GM21381 (cell line): ENCODE data around the gene DHX9.

Source experiments
- ATAC-seq: cut with Tn5 transposase; IDR thresholded peaks from one replicate; pipeline ENCODE4 v1.9.1; 2021; ENCODE audit warnings: mild to moderate bottlenecking, moderate library complexity; ENCODE audit not compliant: unreplicated experiment

The DHX9 gene

DNA sequence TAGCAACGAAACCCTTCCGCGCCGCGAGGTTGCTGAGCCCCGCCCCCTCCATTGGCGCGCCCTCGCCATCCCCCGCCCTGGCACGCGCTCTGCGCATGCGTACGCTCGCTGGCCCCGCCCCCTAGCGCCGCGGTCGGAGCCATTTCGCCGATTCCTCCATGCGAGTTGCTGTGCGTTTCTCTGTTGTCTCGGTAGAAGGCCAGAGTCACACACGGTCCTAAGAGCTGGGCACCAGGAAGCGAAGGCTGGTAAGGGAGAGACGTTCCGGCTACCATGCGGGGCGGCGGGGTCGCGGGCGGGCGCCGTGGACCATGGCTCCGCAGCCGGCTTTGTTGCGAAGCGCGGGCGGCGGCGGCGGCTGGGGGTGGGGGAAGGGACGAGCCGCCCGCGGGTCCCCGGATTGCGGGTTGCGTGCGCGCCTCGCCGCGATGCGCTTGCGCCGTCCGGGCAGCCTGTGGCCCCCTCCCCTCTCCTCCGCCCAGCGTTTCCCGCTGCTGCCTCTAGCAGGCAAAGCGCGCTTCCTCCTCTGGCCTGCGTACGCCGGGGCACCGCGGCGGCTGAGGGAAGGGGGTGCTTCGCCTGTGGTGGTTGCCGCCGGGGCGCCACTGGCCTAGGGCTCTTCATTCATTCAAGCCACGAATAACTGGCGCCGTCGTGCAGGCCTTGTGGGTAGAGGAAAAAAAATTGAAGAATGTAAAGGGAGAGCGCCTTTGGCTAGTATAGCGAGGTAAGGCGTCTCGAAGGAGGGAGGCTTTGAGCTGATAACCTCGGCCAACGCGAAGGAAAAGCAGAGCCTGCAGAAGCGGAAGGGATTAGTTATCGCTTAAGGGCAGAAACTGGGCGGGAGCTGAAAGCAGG, at the start of gene DHX9:
TSS of gene DHX9 (plus strand) at position 139 of the 858 bp plus-strand sequence. CDS start 3,220 bp downstream, outside the sequence.
- ATAC-seq, result peak; percentile 81

DNA sequence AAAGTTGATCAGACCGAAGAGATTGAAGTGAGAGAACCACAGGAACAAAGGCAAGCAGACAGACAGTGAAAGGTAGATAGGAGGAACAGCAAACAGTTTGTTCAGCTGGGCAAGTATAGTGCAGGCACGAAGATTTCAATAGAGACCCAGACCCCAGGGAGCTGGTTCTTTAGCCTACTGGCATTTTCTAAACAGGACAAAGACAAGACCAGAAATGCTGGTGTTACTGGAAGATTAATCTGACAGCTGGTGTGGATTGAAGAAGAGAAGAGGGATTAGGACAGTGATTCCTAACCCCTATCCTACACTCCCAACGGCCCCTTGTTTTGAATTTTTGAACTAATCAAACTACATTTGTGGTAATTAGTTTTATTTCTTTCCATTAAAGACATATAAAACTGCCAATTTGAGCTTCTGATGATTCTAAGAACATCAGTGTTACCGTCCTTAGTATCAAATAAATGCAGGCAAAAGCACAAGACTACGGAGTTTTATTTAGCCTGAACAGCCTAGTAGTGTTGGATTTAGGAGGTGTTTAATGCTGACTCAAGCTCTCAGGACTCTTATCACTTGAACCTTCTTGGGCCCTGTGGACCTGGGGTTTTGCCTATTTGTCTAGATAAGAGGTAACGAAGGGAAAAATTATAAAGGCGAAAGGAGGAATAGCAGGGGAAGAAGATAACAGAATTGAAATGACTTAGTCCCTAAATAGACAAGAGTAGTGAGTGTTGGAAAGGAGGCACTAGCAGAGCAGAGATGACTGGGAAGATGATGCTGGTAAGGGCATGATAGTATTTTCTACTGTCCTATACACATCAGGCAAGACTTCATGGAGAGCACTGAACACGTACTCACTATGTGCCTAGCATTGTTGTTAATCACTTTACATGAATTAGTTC, 47.6 kb upstream of the DHX9 start:
- no peak for ATAC-seq

GRCh38 chr1:182794091-182794490, 45.1 kb upstream of the DHX9 start:
- no peak for ATAC-seq

DNA sequence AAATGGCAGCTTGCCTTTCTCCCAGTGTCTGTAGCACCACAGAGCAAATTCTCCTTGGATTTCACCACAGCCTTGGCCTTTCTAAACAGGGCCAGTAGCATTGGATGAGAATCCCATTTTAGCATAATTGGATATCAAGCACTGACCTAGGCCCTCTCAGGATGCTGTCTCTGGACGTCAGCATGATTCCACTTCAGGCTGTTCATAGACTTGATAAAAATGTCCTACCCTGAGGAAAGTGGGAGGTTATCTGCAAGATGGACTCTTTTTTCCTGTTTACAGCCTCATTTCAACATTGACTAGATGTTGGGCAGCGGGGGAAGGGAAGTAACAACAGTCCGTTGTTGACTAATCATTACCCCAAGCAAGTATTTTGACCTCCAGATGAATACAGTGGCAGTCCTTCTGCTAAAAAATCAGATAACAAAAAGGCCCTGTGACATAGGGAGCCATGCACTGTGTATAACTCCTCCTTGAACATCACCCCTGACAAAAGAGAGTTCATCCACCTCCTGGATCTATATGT, 44.4 kb upstream of the DHX9 start:
- no peak for ATAC-seq

GRCh38 chr1:182795563-182796228, 43.5 kb upstream of the DHX9 start:
- no peak for ATAC-seq

- no peak for ATAC-seq
Measured at GRCh38 chr1:182802006-182802803, 36.9 kb upstream of the DHX9 start.

GRCh38 chr1:182803846-182804245, 35.3 kb upstream of the DHX9 start:
- no peak for ATAC-seq

DNA sequence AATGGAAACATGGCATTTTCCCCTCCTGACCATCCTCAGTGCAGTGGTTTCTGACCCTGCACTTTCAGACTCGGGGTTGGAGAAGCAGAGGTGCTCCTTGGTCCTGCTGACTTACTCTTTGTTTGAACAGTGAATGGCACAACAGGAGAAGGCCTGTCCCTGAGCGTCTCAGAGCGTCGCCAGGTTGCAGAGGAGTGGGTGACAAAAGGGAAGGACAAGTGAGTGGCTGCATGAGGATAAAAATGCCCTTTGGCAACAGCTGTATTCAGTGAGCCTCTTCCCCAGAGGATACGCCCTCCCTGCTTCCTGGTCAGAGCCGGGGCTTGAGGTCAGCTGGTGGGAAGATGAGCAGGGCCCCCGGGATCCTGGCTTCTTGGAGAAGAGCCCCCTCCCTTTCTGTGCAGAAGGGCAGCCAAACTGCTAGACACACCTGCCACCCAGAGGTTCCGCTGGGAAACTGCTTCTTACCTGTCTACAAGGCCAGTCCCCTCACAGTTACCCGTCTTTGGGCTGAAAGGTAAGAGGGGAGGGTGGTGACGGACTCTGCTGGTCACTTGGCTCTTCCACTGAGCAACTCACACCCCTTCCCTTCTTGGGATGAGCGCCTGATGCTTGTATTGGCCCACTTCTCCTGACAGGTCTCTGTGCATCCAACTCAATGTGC, 33.0 kb upstream of the DHX9 start:
- ATAC-seq, result no peak

GRCh38 chr1:182807907-182808306, 31.2 kb upstream of the DHX9 start:
- no peak for ATAC-seq

- ATAC-seq, result no peak
Measured at GRCh38 chr1:182809414-182809957, 29.7 kb upstream of the DHX9 start.

- no peak for ATAC-seq
Measured at GRCh38 chr1:182811975-182812722, 27.0 kb upstream of the DHX9 start.

DNA sequence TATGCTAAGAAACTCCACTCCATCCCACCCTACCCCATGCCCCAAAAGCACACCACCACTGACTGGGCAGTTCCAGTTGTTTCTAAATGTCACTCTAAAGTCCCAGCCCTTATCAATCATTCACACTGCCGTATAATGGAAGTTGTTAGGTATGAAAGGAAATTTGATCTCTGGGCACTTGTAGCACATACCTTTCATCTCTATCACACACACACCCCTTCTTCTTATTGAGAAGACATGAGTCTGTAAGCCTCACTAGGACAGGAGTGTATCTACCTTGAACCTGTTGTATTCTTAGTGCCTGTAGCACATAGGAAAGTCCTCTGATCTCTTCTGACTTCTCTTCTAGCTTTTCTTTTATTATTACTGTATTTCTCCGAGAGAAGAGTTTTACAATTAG, 22.3 kb upstream of the DHX9 start:
- ATAC-seq, result no peak

DNA sequence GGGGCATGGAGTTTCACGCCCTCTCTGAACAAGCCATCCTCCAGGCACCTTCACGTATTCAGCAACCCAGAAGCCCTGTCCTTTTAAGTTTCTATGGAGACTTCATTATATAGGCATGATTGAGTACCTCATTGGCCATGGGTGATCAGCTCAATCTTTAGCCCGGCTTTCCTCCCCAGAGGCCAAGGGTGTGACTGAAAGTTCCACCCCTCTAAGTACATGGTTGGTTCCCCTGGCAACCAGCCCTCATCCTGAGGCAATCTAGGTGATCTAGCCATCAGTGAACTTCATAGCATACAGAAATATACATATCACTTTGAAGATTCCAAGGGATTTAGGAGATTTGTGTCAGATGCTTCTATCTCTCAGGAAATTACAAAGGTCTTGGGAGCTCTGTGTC, 21.3 kb upstream of the DHX9 start:
- ATAC-seq, result no peak

GRCh38 chr1:182823220-182823619, 15.9 kb upstream of the DHX9 start:
- ATAC-seq, result no peak

- ATAC-seq, result no peak
Measured at GRCh38 chr1:182826892-182827291, 12.3 kb upstream of the DHX9 start.

- ATAC-seq, result no peak
Measured at GRCh38 chr1:182829285-182829932, 9.7 kb upstream of the DHX9 start.

DNA sequence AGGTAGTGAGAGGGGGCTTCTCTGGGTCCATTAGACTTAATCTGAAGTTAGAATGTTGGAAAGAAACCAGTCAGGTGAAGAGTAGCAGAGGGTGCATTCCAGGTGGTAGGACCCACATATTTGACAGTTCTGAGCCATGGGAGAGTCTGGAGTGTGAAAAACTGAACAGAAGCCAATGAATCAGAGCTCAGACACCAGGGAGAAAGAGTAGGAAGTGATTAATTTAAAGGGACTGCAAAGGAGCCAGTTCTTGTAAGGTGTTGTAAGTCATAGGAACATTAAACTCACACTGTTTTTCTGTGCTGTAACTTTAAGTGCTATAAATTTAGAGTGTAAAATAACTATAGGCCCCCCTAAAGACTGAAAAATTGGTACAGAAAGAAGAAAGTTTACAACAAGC, 5.9 kb upstream of the DHX9 start:
- ATAC-seq, result no peak

DNA sequence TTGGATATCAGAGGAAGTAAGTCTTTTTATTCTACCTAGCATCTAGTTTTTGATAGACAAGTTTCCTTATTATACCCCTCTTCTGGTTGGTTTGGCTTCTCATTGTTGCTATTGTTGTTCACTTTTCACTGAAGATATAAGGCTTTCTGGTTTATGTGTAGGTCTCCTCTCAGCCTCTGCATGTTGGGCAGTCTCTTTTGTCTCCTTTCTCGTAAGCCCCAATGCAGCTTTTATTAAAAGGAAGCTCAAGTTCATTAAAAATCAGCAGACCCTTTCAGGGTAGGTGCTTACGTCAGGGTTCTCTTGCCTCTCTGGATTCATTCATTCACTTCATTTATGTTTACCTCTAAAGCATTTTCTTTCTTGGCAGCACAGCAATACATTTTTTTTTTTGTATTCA, 4.8 kb upstream of the DHX9 start:
- ATAC-seq, result no peak
